Peyer's patch (tissue), 4 donors: ENCODE data around the gene GPR158.

Source experiments
- POLR2A ChIP-seq, 2 donors: fragments of 450-650 bp; IDR thresholded peaks; one replicate each; pipeline ENCODE4 v1.5.1; 2017; ENCODE audit warnings: antibody characterized with exemption in 2 of 2, mild to moderate bottlenecking in 2 of 2, moderate library complexity in 2 of 2
- TF ChIP-seq, protein P1 (sequence below), 6 experiments: fragments of 450-650 bp in 4 of 6; fragments of 200-600 bp in 2 of 6; sonication (generic) in 1 of 6; IDR thresholded peaks; one replicate each; pipeline ENCODE4 v1.5.1; 2017 to 2019; ENCODE audit warnings: antibody characterized with exemption in 6 of 6, mild to moderate bottlenecking in 3 of 6, moderate library complexity in 1 of 6

DNA sequence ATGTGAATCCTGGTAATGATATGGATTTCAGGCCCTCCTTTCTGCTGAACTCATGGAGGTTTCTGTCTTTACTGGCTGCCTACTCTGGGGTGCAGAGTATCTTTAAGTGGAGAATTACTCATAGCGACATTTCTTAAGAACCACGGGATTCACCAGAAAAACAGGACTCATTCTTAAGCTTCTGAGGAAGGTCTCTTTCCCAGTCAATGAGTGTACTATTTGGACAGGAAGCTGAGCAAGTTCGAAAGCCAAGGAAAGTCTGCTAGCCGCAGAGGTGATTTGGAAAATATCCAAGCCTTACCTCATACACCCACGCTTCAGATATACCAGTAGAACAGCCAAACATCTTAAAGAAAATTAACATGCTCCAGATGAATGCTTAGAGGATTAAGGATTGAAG is 381.7 kb downstream of the GPR158 start:
- TF ChIP-seq, protein P1, sequence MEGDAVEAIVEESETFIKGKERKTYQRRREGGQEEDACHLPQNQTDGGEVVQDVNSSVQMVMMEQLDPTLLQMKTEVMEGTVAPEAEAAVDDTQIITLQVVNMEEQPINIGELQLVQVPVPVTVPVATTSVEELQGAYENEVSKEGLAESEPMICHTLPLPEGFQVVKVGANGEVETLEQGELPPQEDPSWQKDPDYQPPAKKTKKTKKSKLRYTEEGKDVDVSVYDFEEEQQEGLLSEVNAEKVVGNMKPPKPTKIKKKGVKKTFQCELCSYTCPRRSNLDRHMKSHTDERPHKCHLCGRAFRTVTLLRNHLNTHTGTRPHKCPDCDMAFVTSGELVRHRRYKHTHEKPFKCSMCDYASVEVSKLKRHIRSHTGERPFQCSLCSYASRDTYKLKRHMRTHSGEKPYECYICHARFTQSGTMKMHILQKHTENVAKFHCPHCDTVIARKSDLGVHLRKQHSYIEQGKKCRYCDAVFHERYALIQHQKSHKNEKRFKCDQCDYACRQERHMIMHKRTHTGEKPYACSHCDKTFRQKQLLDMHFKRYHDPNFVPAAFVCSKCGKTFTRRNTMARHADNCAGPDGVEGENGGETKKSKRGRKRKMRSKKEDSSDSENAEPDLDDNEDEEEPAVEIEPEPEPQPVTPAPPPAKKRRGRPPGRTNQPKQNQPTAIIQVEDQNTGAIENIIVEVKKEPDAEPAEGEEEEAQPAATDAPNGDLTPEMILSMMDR (IDR thresholded peaks at IDR 0.05) = no peak
- TF ChIP-seq POLR2A (IDR thresholded peaks at IDR 0.05) = no peak
